GM18867 (cell line): ENCODE measurements around the gene TSC22D4.
A peak's percentile ranks its signal among the peaks of the same experiment; 100 is the strongest.
"Not testable (repeated sequence)": the region's sequence is repeated elsewhere in the genome, so short reads cannot be mapped to it uniquely, and the experiment has no call there.

Experiments
- ATAC-seq: cut with Tn5 transposase; IDR thresholded peaks from one replicate; pipeline ENCODE4 v1.9.1; 2021; ENCODE audit warnings: mild to moderate bottlenecking, moderate library complexity; ENCODE audit not compliant: unreplicated experiment

Gene TSC22D4

GRCh38 chr7:100478958-100479660, at the start of gene TSC22D4:
Gene TSC22D4 (minus strand): TSS chr7:100479214. CDS start chr7:100478038, 1,176 bp downstream.
- peak; percentile 65 for ATAC-seq

- not testable (repeated sequence) for ATAC-seq
These were observed 49.3 kb upstream of the TSC22D4 start for GRCh38 chr7:100528108-100528866.

GRCh38 chr7:100523192-100523591, 44.2 kb upstream of the TSC22D4 start:
- not testable (repeated sequence) for ATAC-seq

GRCh38 chr7:100521909-100522593, 43.0 kb upstream of the TSC22D4 start:
- ATAC-seq, result not testable (repeated sequence)

GRCh38 chr7:100521076-100521475, 42.1 kb upstream of the TSC22D4 start:
- ATAC-seq, result no peak

GRCh38 chr7:100520138-100520537, 41.1 kb upstream of the TSC22D4 start:
- no peak for ATAC-seq

- no peak for ATAC-seq
These were observed 40.6 kb upstream of the TSC22D4 start for GRCh38 chr7:100519580-100519979.

- no peak for ATAC-seq
These were observed 38.3 kb upstream of the TSC22D4 start for GRCh38 chr7:100517305-100517704.

- peak; percentile 80 for ATAC-seq
These were observed 37.3 kb upstream of the TSC22D4 start for GRCh38 chr7:100516135-100516812.

GRCh38 chr7:100515072-100515532, 36.1 kb upstream of the TSC22D4 start:
- ATAC-seq, result no peak

GRCh38 chr7:100513212-100513810, 34.3 kb upstream of the TSC22D4 start:
- no peak for ATAC-seq

GRCh38 chr7:100510437-100511239, 31.6 kb upstream of the TSC22D4 start:
- ATAC-seq, result no peak

- no peak for ATAC-seq
These were observed 30.2 kb upstream of the TSC22D4 start for GRCh38 chr7:100509231-100509630.

- ATAC-seq, result no peak
These were observed 27.4 kb upstream of the TSC22D4 start for GRCh38 chr7:100506356-100506923.

GRCh38 chr7:100504887-100505611, 26.0 kb upstream of the TSC22D4 start:
- no peak for ATAC-seq

- ATAC-seq, result not testable (repeated sequence)
These were observed 25.0 kb upstream of the TSC22D4 start for GRCh38 chr7:100504031-100504430.

GRCh38 chr7:100500743-100501142, 21.7 kb upstream of the TSC22D4 start:
- not testable (repeated sequence) for ATAC-seq

GRCh38 chr7:100496509-100496908, 17.5 kb upstream of the TSC22D4 start:
- no peak for ATAC-seq
